Natural killer cell (primary cell): Measurements from ENCODE around the gene LRRC55. TPM values are rescaled to one million over a fixed set of nuclear protein-coding genes. Genes with fewer than 3 reads are reported as not detected.

Experiments used
- total RNA-seq, 4 donors: library from RNA; stranded (reverse); fragments of 120-200 nt in 1 of 4; gene quantifications; one replicate each; pipeline versions ENCODE4 v1.2.3 to v1.2.4, GENCODE V29; 2013 to 2022

LRRC55 gene
- total RNA-seq, 3 donors from 2014 or later (not counting 1 experiment from before 2014, with no cell fraction given): not detected

Other genes with a start within 250 kb of the LRRC55 start
- not detected for gene OR5AK2, start 193.0 kb upstream of the LRRC55 start, total RNA-seq
- gene APLNR, start 55.3 kb downstream of the LRRC55 start, total RNA-seq: under 1 TPM in 1 of 3 donors, not detected in 2; 0.07 TPM
- 1 to 10 TPM; 4.3 to 9.3 (median 7.5) TPM for gene TNKS1BP1, start 143.0 kb downstream of the LRRC55 start, total RNA-seq
- gene SSRP1, start 153.9 kb downstream of the LRRC55 start, total RNA-seq: 10 to 100 TPM; 45.5 to 50.0 (median 47.1) TPM
- gene P2RX3, start 156.4 kb downstream of the LRRC55 start, total RNA-seq: not detected
- not detected for gene PRG3, start 199.2 kb downstream of the LRRC55 start, total RNA-seq
- gene PRG2, start 208.7 kb downstream of the LRRC55 start, total RNA-seq: 1 to 10 TPM in 2 of 3 donors, not detected in 1; 1.2 to 2.4 TPM
- 10 to 100 TPM; 17.0 to 22.2 (median 20.7) TPM for gene SLC43A3, start 245.2 kb downstream of the LRRC55 start, total RNA-seq